Astrocyte (in vitro differentiated cells and primary cell): ENCODE measurements around the gene PPP1R3E. TPM values are rescaled to one million over a fixed set of nuclear protein-coding genes. Genes with fewer than 3 reads are reported as not detected.
A peak's percentile ranks its signal among the peaks of the same experiment; 100 is the strongest.

ENCODE experiments used
- DNase-seq: peaks from one replicate; pipeline ENCODE4 v3.0.0-alpha.2; 2010; ENCODE audit warnings: low read depth
- FAIRE-seq: peaks from 2 replicates; lab custom pipeline; 2011; peaks lifted over from hg19 to GRCh38; lab: Jason Lieb, UNC
- H2AFZ ChIP-seq: 2 replicates; pipeline ENCODE4 v1.6.0; 2012; ENCODE audit warnings: low read depth, low read length, inconsistent platforms
- H3K27ac ChIP-seq: 2 replicates; pipeline ENCODE4 v1.5.1; 2011; ENCODE audit warnings: low read depth, low read length, inconsistent platforms
- H3K27me3 ChIP-seq: 2 replicates; pipeline ENCODE4 v1.6.0; 2011; ENCODE audit warnings: low read length, inconsistent platforms; ENCODE audit not compliant: insufficient read depth
- H3K36me3 ChIP-seq: 2 replicates; pipeline ENCODE4 v1.5.1; 2011; ENCODE audit warnings: low read length, inconsistent platforms; ENCODE audit not compliant: insufficient read depth
- H3K4me1 ChIP-seq: 2 replicates; pipeline ENCODE4 v1.5.1; 2011; ENCODE audit warnings: low read length, inconsistent platforms; ENCODE audit not compliant: insufficient read depth
- H3K4me2 ChIP-seq: 2 replicates; pipeline ENCODE4 v1.6.0; 2012; ENCODE audit warnings: low read length, inconsistent platforms
- H3K4me3 ChIP-seq: 2 replicates; pipeline ENCODE4 v1.5.1; 2011; ENCODE audit warnings: low read depth, mild to moderate bottlenecking, low read length, inconsistent platforms; ENCODE audit not compliant: insufficient read depth
- H3K79me2 ChIP-seq: 2 replicates; pipeline ENCODE4 v1.6.0; 2012; ENCODE audit warnings: mild to moderate bottlenecking, low read length, inconsistent platforms; ENCODE audit not compliant: insufficient read depth
- H3K9ac ChIP-seq: 2 replicates; pipeline ENCODE4 v1.6.0; 2012; ENCODE audit warnings: mild to moderate bottlenecking, low read length, inconsistent platforms
- H3K9me3 ChIP-seq: 2 replicates; pipeline ENCODE4 v1.5.1; 2012; ENCODE audit warnings: low read depth, mild to moderate bottlenecking, low read length, inconsistent platforms; ENCODE audit not compliant: insufficient read depth
- H4K20me1 ChIP-seq: 2 replicates; pipeline ENCODE4 v1.6.0; 2012; ENCODE audit warnings: low read length, inconsistent platforms; ENCODE audit not compliant: insufficient read depth
- H3K27ac Mint-ChIP-seq: one replicate; pipeline ENCODE4 v1.8.0; 2021; ENCODE audit warnings: mild to moderate bottlenecking, mixed read lengths; ENCODE audit not compliant: unreplicated experiment
- H3K27me3 Mint-ChIP-seq: one replicate; pipeline ENCODE4 v1.8.0; 2021; ENCODE audit warnings: low read depth, mixed read lengths; ENCODE audit not compliant: unreplicated experiment
- H3K36me3 Mint-ChIP-seq: one replicate; pipeline ENCODE4 v1.8.0; 2021; ENCODE audit warnings: low read depth, mixed read lengths; ENCODE audit not compliant: unreplicated experiment
- H3K4me1 Mint-ChIP-seq: one replicate; pipeline ENCODE4 v1.8.0; 2021; ENCODE audit warnings: low read depth, mixed read lengths; ENCODE audit not compliant: unreplicated experiment
- H3K4me3 Mint-ChIP-seq: one replicate; pipeline ENCODE4 v1.8.0; 2021; ENCODE audit warnings: mild to moderate bottlenecking, moderate library complexity, mixed read lengths; ENCODE audit not compliant: unreplicated experiment
- H3K9me3 Mint-ChIP-seq: one replicate; pipeline ENCODE4 v1.8.0; 2021; ENCODE audit warnings: mild to moderate bottlenecking, mixed read lengths; ENCODE audit not compliant: unreplicated experiment
- EZH2 ChIP-seq: IDR thresholded peaks from 2 replicates; pipeline ENCODE4 v1.6.1; 2012; ENCODE audit warnings: mild to moderate bottlenecking, low read length, inconsistent platforms; ENCODE audit not compliant: insufficient read depth
- total RNA-seq: library from RNA; stranded (reverse); gene quantifications from 2 replicates; pipeline ENCODE4 v1.2.1, GENCODE V29; 2021
- TF ChIP-seq, protein P1 (sequence below): IDR thresholded peaks from 2 replicates; pipeline ENCODE4 v1.5.1; 2011; ENCODE audit warnings: low read depth, mild to moderate bottlenecking, inconsistent platforms, low read length, moderate library complexity; ENCODE audit not compliant: insufficient read depth

The PPP1R3E gene
- total RNA-seq, 1 donor from 2014 or later = 3.6 TPM

GRCh38 chr14:23320584-23321571 lies 18.2 kb upstream of the PPP1R3E start, which contains the start of gene PABPN1:
Gene PABPN1, plus strand, starts transcription at chr14:23321457. Its CDS starts 13 bp downstream, at chr14:23321470.
- no peak for TF ChIP-seq EZH2
- TF ChIP-seq, protein P1, sequence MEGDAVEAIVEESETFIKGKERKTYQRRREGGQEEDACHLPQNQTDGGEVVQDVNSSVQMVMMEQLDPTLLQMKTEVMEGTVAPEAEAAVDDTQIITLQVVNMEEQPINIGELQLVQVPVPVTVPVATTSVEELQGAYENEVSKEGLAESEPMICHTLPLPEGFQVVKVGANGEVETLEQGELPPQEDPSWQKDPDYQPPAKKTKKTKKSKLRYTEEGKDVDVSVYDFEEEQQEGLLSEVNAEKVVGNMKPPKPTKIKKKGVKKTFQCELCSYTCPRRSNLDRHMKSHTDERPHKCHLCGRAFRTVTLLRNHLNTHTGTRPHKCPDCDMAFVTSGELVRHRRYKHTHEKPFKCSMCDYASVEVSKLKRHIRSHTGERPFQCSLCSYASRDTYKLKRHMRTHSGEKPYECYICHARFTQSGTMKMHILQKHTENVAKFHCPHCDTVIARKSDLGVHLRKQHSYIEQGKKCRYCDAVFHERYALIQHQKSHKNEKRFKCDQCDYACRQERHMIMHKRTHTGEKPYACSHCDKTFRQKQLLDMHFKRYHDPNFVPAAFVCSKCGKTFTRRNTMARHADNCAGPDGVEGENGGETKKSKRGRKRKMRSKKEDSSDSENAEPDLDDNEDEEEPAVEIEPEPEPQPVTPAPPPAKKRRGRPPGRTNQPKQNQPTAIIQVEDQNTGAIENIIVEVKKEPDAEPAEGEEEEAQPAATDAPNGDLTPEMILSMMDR = no peak
- peaks cover 41% of the 10 kb centered on the region for H3K79me2 ChIP-seq
- H3K4me1 ChIP-seq = peaks cover 14% of the 10 kb centered on the region
- Mint-ChIP-seq H3K9me3 (no peaks in the 10 kb centered on the region), H3K27ac (peak within 1 kb of the TSS; percentile 93), H3K4me3 (peak within 1 kb of the TSS; percentile 88), H3K27me3 (no peaks in the 10 kb centered on the region), H3K4me1 (peaks cover 11% of the 10 kb centered on the region), H3K36me3 (peaks cover 10% of the 10 kb centered on the region)
- peak within 1 kb of the TSS; percentile 98 for H3K9ac ChIP-seq
- FAIRE-seq (peak; percentile 49), DNase-seq (peak; percentile 99)
- peak within 1 kb of the TSS; percentile 88 for H3K4me2 ChIP-seq
- H3K4me3 ChIP-seq = peak within 1 kb of the TSS; percentile 87
- H3K27me3 ChIP-seq = no peaks in the 10 kb centered on the region
- peaks cover 25% of the 10 kb centered on the region for H3K36me3 ChIP-seq
- peak within 1 kb of the TSS; percentile 91 for H3K27ac ChIP-seq
- H3K9me3 ChIP-seq = no peaks in the 10 kb centered on the region
- H2AFZ ChIP-seq = peak within 1 kb of the TSS; percentile 89
- peaks cover 27% of the 10 kb centered on the region for H4K20me1 ChIP-seq

- Mint-ChIP-seq H3K9me3 (no peaks in the 10 kb centered on the region), H3K27me3 (no peaks in the 10 kb centered on the region), H3K27ac (peak overlapping the region; percentile 93), H3K4me3 (peak overlapping the region; percentile 81), H3K4me1 (peaks cover 11% of the 10 kb centered on the region), H3K36me3 (peaks cover 10% of the 10 kb centered on the region)
- Histone ChIP-seq H3K4me3 (peak overlapping the region; percentile 58), H3K36me3 (peaks cover 29% of the 10 kb centered on the region), H2AFZ (peak overlapping the region; percentile 89), H3K79me2 (peaks cover 41% of the 10 kb centered on the region), H3K9me3 (no peaks in the 10 kb centered on the region), H3K27me3 (no peaks in the 10 kb centered on the region), H3K4me2 (peak overlapping the region; percentile 85), H3K9ac (peak overlapping the region; percentile 71), H3K27ac (peak overlapping the region; percentile 91), H4K20me1 (peaks cover 26% of the 10 kb centered on the region), H3K4me1 (peaks cover 14% of the 10 kb centered on the region)
- FAIRE-seq (no peak), DNase-seq (no peak)
- no peak for TF ChIP-seq EZH2
- TF ChIP-seq, protein P1 = no peak
These were observed 17.3 kb upstream of the PPP1R3E start for GRCh38 chr14:23319746-23320583.
